DOHH2 (cell line): Measurements from ENCODE around the gene CHCHD3.
"Not testable (repeated sequence)": the region's sequence is repeated elsewhere in the genome, so short reads cannot be mapped to it uniquely, and the experiment has no call there.

Source experiments
- H3F3A ChIP-seq: fragments of 200-600 bp; sonication (generic), shearing (Covaris generic); 2 replicates; pipeline ENCODE4 v1.6.0; 2016; ENCODE audit warnings: antibody characterized with exemption, mild to moderate bottlenecking; ENCODE audit not compliant: control insufficient read depth, insufficient read depth
- H3K27ac ChIP-seq: fragments of 200-600 bp; sonication (generic); 2 replicates; pipeline ENCODE4 v1.5.1; 2014; ENCODE audit warnings: low read depth, mild to moderate bottlenecking, low read length, moderate library complexity
- H3K27me3 ChIP-seq: fragments of 200-600 bp; sonication (generic); 2 replicates; pipeline ENCODE4 v1.6.1; 2014; ENCODE audit warnings: mild to moderate bottlenecking, low read length, mixed read lengths; ENCODE audit not compliant: control insufficient read depth
- H3K36me3 ChIP-seq: fragments of 200-600 bp; sonication (generic); 2 replicates; pipeline ENCODE4 v1.6.1; 2014; ENCODE audit warnings: mild to moderate bottlenecking, low read length, moderate library complexity, mixed read lengths; ENCODE audit not compliant: control insufficient read depth
- H3K4me1 ChIP-seq: fragments of 200-600 bp; sonication (generic); 2 replicates; pipeline ENCODE4 v1.6.1; 2014; ENCODE audit warnings: mild to moderate bottlenecking, low read length, mixed read lengths; ENCODE audit not compliant: control insufficient read depth
- H3K4me2 ChIP-seq: fragments of 200-600 bp; sonication (generic); 2 replicates; pipeline ENCODE4 v1.6.0; 2014; ENCODE audit warnings: mild to moderate bottlenecking, low read length, moderate library complexity
- H3K4me3 ChIP-seq: fragments of 200-600 bp; sonication (generic); 2 replicates; pipeline ENCODE4 v1.5.1; 2014; ENCODE audit warnings: mild to moderate bottlenecking, low read length, mixed read lengths
- H3K79me2 ChIP-seq: fragments of 200-600 bp; sonication (generic); 2 replicates; pipeline ENCODE4 v1.6.1; 2014; ENCODE audit warnings: mild to moderate bottlenecking, low read length, mixed read lengths; ENCODE audit not compliant: control insufficient read depth
- H3K9me2 ChIP-seq: fragments of 200-600 bp; sonication (generic); replicated peaks from 2 replicates; pipeline ENCODE4 v1.6.1; 2014; ENCODE audit warnings: mild to moderate bottlenecking, low read length, mixed read lengths; ENCODE audit not compliant: control insufficient read depth
- H3K9me3 ChIP-seq: fragments of 200-600 bp; sonication (generic); 2 replicates; pipeline ENCODE4 v1.6.1; 2014; ENCODE audit warnings: antibody characterized with exemption, low read length, mixed read lengths; ENCODE audit not compliant: control insufficient read depth, insufficient read depth
- H4K20me1 ChIP-seq: fragments of 200-600 bp; sonication (generic); 2 replicates; pipeline ENCODE4 v1.6.0; 2014; ENCODE audit warnings: low read depth, mild to moderate bottlenecking, antibody characterized with exemption, low read length, moderate library complexity; ENCODE audit not compliant: control insufficient read depth, insufficient read depth
- EZH2phosphoT487 ChIP-seq: fragments of 200-600 bp; sonication (generic); IDR thresholded peaks from 2 replicates; pipeline ENCODE4 v1.6.1; 2017; ENCODE audit warnings: borderline replicate concordance, mild to moderate bottlenecking, antibody characterized with exemption, low read length, moderate library complexity, mixed read lengths
- TF ChIP-seq, protein P1 (sequence below): fragments of 200-600 bp; sonication (generic); IDR thresholded peaks from one replicate; pipeline ENCODE4 v1.5.1; 2014; ENCODE audit warnings: antibody characterized with exemption, mild to moderate bottlenecking, low read depth, low read length; ENCODE audit not compliant: poor library complexity, severe bottlenecking

Gene CHCHD3

DNA sequence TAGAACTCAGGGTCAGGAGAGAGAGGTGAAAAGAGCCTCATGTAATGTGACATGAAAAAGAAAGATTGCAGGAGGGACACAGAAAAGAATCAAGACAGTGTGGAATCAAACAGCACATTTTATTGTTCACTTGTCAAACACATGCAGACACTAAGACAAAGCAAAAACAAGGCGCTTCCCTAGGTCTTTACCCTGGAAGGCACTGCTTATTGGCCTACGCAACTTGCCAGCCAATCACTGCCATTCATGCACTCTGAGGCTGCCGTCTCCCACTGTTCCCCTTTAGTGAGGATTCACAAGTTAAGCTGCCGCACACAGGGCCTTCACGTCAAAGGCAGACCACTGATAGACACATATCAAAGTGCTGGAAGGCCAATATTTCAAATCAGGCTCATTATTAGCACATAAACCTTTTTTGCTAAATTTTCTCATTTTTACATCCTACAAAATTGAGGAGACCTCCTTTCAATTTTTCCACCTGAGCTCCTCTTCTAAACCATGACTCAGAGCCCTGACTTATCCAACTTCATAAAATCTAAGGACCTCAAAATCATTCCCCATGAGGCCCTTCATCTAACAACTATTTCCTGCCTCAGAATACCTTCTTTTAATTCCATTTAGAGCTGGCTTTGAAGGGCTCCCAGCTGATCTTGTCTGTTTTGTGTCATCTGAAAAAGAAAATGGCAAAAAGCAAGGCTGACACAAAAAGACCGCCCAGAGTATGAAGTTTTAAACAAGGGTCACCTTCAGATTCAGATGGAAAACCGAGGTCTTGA is 149.4 kb downstream of the CHCHD3 start:
- no peak overlapping the region for H3K4me2 ChIP-seq
- H3K9me3 ChIP-seq, result no peaks in the 10 kb centered on the region
- no peaks in the 10 kb centered on the region for H3K27me3 ChIP-seq
- no peaks in the 10 kb centered on the region for H4K20me1 ChIP-seq
- no peaks in the 10 kb centered on the region for H3K9me2 ChIP-seq
- H3K36me3 ChIP-seq, result no peaks in the 10 kb centered on the region
- TF ChIP-seq EZH2phosphoT487, result no peak
- TF ChIP-seq, protein P1, sequence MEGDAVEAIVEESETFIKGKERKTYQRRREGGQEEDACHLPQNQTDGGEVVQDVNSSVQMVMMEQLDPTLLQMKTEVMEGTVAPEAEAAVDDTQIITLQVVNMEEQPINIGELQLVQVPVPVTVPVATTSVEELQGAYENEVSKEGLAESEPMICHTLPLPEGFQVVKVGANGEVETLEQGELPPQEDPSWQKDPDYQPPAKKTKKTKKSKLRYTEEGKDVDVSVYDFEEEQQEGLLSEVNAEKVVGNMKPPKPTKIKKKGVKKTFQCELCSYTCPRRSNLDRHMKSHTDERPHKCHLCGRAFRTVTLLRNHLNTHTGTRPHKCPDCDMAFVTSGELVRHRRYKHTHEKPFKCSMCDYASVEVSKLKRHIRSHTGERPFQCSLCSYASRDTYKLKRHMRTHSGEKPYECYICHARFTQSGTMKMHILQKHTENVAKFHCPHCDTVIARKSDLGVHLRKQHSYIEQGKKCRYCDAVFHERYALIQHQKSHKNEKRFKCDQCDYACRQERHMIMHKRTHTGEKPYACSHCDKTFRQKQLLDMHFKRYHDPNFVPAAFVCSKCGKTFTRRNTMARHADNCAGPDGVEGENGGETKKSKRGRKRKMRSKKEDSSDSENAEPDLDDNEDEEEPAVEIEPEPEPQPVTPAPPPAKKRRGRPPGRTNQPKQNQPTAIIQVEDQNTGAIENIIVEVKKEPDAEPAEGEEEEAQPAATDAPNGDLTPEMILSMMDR, result no peak
- no peak overlapping the region for H3K27ac ChIP-seq
- H3K4me1 ChIP-seq, result no peaks in the 10 kb centered on the region
- no peak overlapping the region for H3K4me3 ChIP-seq
- H3F3A ChIP-seq, result no peaks in the 10 kb centered on the region
- H3K79me2 ChIP-seq, result no peaks in the 10 kb centered on the region

DNA sequence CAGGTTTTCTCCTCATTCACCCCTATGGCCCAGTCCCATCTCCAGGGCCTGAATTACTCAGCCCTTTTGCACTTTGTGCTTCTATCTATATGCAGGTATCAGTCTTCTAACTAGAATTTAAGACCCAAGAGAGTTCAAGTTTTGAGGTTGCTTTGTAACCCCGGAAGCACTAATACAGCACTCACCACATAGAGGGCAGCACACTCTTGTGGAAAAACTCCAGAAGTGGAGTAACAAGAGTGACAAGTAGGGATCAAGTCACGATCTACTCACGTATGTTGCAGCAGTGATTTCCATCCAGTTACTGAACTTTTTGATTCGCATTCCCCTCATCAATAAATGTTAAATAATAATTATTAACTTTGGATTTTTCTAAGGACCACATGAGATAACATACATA is 151.0 kb downstream of the CHCHD3 start:
- Histone ChIP-seq H3K27ac (no peak overlapping the region), H3K27me3 (no peaks in the 10 kb centered on the region), H4K20me1 (no peaks in the 10 kb centered on the region), H3K9me2 (no peaks in the 10 kb centered on the region), H3K36me3 (no peaks in the 10 kb centered on the region), H3K4me2 (no peak overlapping the region), H3K79me2 (no peaks in the 10 kb centered on the region), H3K9me3 (no peaks in the 10 kb centered on the region), H3K4me3 (no peak overlapping the region), H3K4me1 (no peaks in the 10 kb centered on the region), H3F3A (no peaks in the 10 kb centered on the region)
- TF ChIP-seq, protein P1, result no peak
- no peak for TF ChIP-seq EZH2phosphoT487

DNA sequence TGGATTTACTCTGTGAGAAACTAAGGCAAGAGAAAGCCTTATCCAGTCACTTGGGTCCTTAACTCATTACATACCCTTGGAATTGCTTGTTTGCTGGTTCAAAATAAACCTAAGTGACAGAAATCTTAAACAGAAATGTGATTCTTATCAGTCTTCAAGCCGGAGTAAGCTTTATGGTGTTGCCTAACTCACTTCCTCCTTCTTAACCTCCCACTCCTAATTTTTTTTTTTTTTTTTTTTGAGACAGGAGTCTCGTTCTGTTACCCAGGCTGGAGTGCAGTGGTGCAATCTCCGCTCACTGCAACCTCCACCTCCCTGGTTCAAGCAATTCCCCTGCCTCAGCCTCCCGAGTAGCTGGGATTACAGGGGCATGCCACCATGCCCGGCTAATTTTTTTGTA is 151.9 kb downstream of the CHCHD3 start:
- not testable (repeated sequence) for H3K27ac ChIP-seq, H4K20me1 ChIP-seq, H3K79me2 ChIP-seq, H3K4me3 ChIP-seq, H3K9me2 ChIP-seq, H3K36me3 ChIP-seq, H3K9me3 ChIP-seq, H3K4me2 ChIP-seq, H3K27me3 ChIP-seq, H3F3A ChIP-seq, H3K4me1 ChIP-seq

GRCh38 chr7:132919771-132920170 is 162.1 kb downstream of the CHCHD3 start:
- no peaks in the 10 kb centered on the region for H4K20me1 ChIP-seq
- H3K27ac ChIP-seq, result no peak overlapping the region
- no peaks in the 10 kb centered on the region for H3K79me2 ChIP-seq
- TF ChIP-seq, protein P1, result no peak
- no peak for TF ChIP-seq EZH2phosphoT487
- H3K9me2 ChIP-seq, result no peaks in the 10 kb centered on the region
- H3K9me3 ChIP-seq, result no peaks in the 10 kb centered on the region
- H3K27me3 ChIP-seq, result no peaks in the 10 kb centered on the region
- no peaks in the 10 kb centered on the region for H3K36me3 ChIP-seq
- H3K4me1 ChIP-seq, result no peaks in the 10 kb centered on the region
- no peak overlapping the region for H3K4me3 ChIP-seq
- no peak overlapping the region for H3K4me2 ChIP-seq
- H3F3A ChIP-seq, result no peaks in the 10 kb centered on the region
